Mesenchymal stem cell (in vitro differentiated cells and primary cell): ENCODE results near the gene EEFSEC.

Experiments used
- DNase-seq: peaks from one replicate; pipeline ENCODE4 v3.0.0-alpha.2; 2013
- H2AFZ ChIP-seq: one replicate; pipeline ENCODE4 v1.6.1; 2013; ENCODE audit warnings: low read depth, mild to moderate bottlenecking, control low read depth, inconsistent platforms, low read length, moderate library complexity
- H2AK5ac ChIP-seq: 2 replicates; pipeline ENCODE4 v1.6.1; 2013; ENCODE audit warnings: low read length, moderate library complexity, mild to moderate bottlenecking, inconsistent platforms; ENCODE audit not compliant: severe bottlenecking
- H2BK120ac ChIP-seq: one replicate; pipeline ENCODE4 v1.6.1; 2013; ENCODE audit warnings: low read depth, mild to moderate bottlenecking, inconsistent platforms, low read length, moderate library complexity
- H2BK12ac ChIP-seq, 2 experiments: one replicate each; pipeline ENCODE4 v1.6.1; 2013; ENCODE audit warnings: inconsistent platforms in 2 of 2, low read length in 2 of 2, mild to moderate bottlenecking in 2 of 2, moderate library complexity in 2 of 2, control low read depth in 1 of 2
- H2BK15ac ChIP-seq: one replicate; pipeline ENCODE4 v1.6.1; 2013; ENCODE audit warnings: mild to moderate bottlenecking, low read depth, inconsistent platforms; ENCODE audit not compliant: poor library complexity, severe bottlenecking
- H2BK5ac ChIP-seq: 2 replicates; pipeline ENCODE4 v1.6.1; 2013; ENCODE audit warnings: low read depth, mild to moderate bottlenecking, low read length, control low read depth, inconsistent platforms; ENCODE audit not compliant: poor library complexity, severe bottlenecking
- H3K14ac ChIP-seq, 2 experiments: one replicate each; pipeline ENCODE4 v1.6.1; 2013; ENCODE audit warnings: inconsistent platforms in 2 of 2, low read length in 2 of 2, control low read depth in 1 of 2, mild to moderate bottlenecking in 1 of 2, moderate library complexity in 1 of 2
- H3K18ac ChIP-seq, 2 experiments: one replicate each; pipeline ENCODE4 v1.6.1; 2013; ENCODE audit warnings: inconsistent platforms in 2 of 2, low read length in 2 of 2, control low read depth in 1 of 2, low read depth in 1 of 2, mild to moderate bottlenecking in 1 of 2
- H3K23ac ChIP-seq, 2 experiments: one replicate each; pipeline ENCODE4 v1.6.1; 2013; ENCODE audit warnings: inconsistent platforms in 2 of 2, low read length in 2 of 2, mild to moderate bottlenecking in 2 of 2, moderate library complexity in 2 of 2, control low read depth in 1 of 2
- H3K27ac ChIP-seq: 2 replicates; pipeline ENCODE4 v1.5.1; 2013; ENCODE audit warnings: mild to moderate bottlenecking, moderate library complexity, low read length, control low read depth, inconsistent platforms; ENCODE audit not compliant: poor library complexity, severe bottlenecking
- H3K27me3 ChIP-seq, 2 experiments: 2 replicates each; pipeline versions ENCODE4 v1.6.1 to v1.7.0; 2013; ENCODE audit warnings: low read length in 2 of 2, mild to moderate bottlenecking in 2 of 2, moderate library complexity in 2 of 2, control low read depth in 1 of 2, inconsistent platforms in 1 of 2; ENCODE audit not compliant: control insufficient read depth in 1 of 2, insufficient read depth in 1 of 2
- H3K36me3 ChIP-seq, 2 experiments: 2 replicates each; pipeline versions ENCODE4 v1.6.1 to v1.7.0; 2013; ENCODE audit warnings: low read length in 2 of 2, control low read depth in 1 of 2, inconsistent platforms in 1 of 2, low read depth in 1 of 2, mild to moderate bottlenecking in 1 of 2; ENCODE audit not compliant: insufficient read depth in 2 of 2, control insufficient read depth in 1 of 2
- H3K4ac ChIP-seq, 2 experiments: one replicate each; pipeline ENCODE4 v1.6.1; 2013; ENCODE audit warnings: inconsistent platforms in 2 of 2, low read length in 2 of 2, mild to moderate bottlenecking in 2 of 2, moderate library complexity in 2 of 2, control low read depth in 1 of 2, low read depth in 1 of 2
- H3K4me1 ChIP-seq: 2 replicates; pipeline ENCODE4 v1.6.1; 2013; ENCODE audit warnings: low read depth, low read length, control low read depth; ENCODE audit not compliant: control insufficient read depth, insufficient read depth
- H3K4me2 ChIP-seq: 2 replicates; pipeline ENCODE4 v1.6.1; 2013; ENCODE audit warnings: low read length, mild to moderate bottlenecking, inconsistent platforms; ENCODE audit not compliant: poor library complexity, severe bottlenecking
- H3K4me3 ChIP-seq, 2 experiments: 2 replicates each; pipeline versions ENCODE4 v1.5.1 to v1.7.0; 2013; ENCODE audit warnings: low read length in 2 of 2, mild to moderate bottlenecking in 2 of 2, control low read depth in 1 of 2, low read depth in 1 of 2; ENCODE audit not compliant: insufficient read depth in 1 of 2
- H3K79me1 ChIP-seq: replicated peaks from 2 replicates; pipeline ENCODE4 v1.6.1; 2013; ENCODE audit warnings: mild to moderate bottlenecking, control low read depth, low read length, inconsistent platforms; ENCODE audit not compliant: poor library complexity, severe bottlenecking
- H3K9ac ChIP-seq: 2 replicates; pipeline ENCODE4 v1.7.0; 2013; ENCODE audit warnings: mild to moderate bottlenecking, low read length, moderate library complexity
- H3K9me3 ChIP-seq: 2 replicates; pipeline ENCODE4 v1.7.0; 2013; ENCODE audit warnings: mild to moderate bottlenecking, low read length; ENCODE audit not compliant: control insufficient read depth
- H4K8ac ChIP-seq: one replicate; pipeline ENCODE4 v1.6.1; 2013; ENCODE audit warnings: inconsistent platforms, mild to moderate bottlenecking, low read length, moderate library complexity
- H4K91ac ChIP-seq: one replicate; pipeline ENCODE4 v1.6.1; 2013; ENCODE audit warnings: mild to moderate bottlenecking, low read length, inconsistent platforms
- WGBS: methylation state at CpG from one replicate; pipeline ENCODE4 v1.1.7; 2013; ENCODE audit warnings: mixed read lengths; 5-methylcytosine and 5-hydroxymethylcytosine counted together

EEFSEC gene

DNA sequence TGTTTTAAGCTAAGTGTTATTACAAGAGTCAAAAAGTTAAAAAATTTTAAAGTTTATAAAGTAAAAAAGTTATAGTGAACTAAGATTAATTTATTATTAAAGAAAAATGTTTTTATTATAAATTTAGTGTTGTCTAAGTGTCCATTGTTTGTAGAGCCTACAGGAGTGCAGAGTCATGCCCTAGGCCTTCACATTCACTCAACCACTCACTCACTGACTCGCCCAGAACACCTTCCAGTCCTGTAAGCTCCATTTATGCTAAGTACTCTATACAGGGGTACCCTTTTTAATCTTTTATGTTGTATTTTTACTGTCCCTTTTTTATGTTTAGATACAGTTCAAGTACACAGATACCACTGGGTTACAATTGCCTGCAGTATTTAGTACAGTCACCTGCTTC, 37.2 kb downstream of the EEFSEC start:
- no peak overlapping the region for H2BK15ac ChIP-seq
- H3K36me3 ChIP-seq, result no peaks in the 10 kb centered on the region
- H3K4me2 ChIP-seq, result no peak overlapping the region
- H3K4ac ChIP-seq, result no peak overlapping the region
- H2AFZ ChIP-seq, result no peak overlapping the region
- no peak overlapping the region for H3K4me3 ChIP-seq
- no peak overlapping the region for H2BK120ac ChIP-seq
- H3K14ac ChIP-seq, result no peak overlapping the region
- H3K9ac ChIP-seq, result no peak overlapping the region
- H2AK5ac ChIP-seq, result no peak overlapping the region
- no peaks in the 10 kb centered on the region for H3K9me3 ChIP-seq
- no peak overlapping the region for H2BK5ac ChIP-seq
- no peak overlapping the region for H2BK12ac ChIP-seq
- H3K18ac ChIP-seq, result no peak overlapping the region
- WGBS, result no CpG with 5 or more reads among the region's 1 CpG
- no peak overlapping the region for H3K27ac ChIP-seq
- peaks cover 19% of the 10 kb centered on the region for H3K79me1 ChIP-seq
- H3K27me3 ChIP-seq, result no peaks in the 10 kb centered on the region
- no peak overlapping the region for H3K23ac ChIP-seq
- no peak for DNase-seq
- H4K8ac ChIP-seq, result no peak overlapping the region
- no peak overlapping the region for H4K91ac ChIP-seq
- peaks cover 1% of the 10 kb centered on the region for H3K4me1 ChIP-seq

DNA sequence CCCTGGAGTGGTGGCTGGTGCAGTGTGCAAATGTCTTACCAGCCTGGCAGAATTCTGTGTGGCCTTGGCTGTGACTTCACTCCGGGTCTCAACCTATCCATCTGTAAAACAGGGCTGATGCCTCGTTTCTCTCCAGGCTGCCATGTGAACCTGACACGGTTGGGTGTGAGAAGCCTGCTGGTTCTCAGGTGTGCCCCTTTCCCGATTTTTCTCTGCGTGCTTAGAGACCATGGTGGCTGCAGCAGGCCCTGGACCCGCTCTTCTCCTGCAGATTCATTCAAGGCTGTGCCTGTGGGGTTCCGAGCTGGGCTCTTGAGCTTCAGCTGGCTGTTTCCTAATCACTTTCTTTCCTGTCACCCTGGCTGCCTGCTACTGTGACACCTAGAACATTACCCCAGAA, 38.9 kb downstream of the EEFSEC start:
- H3K4me3 ChIP-seq, result no peak overlapping the region
- H4K91ac ChIP-seq, result no peak overlapping the region
- 95% methylated on average over 7 of the region's 7 CpGs for WGBS
- H3K9ac ChIP-seq, result no peak overlapping the region
- no peaks in the 10 kb centered on the region for H3K27me3 ChIP-seq
- H3K79me1 ChIP-seq, result peaks cover 14% of the 10 kb centered on the region
- no peak overlapping the region for H3K14ac ChIP-seq
- no peak overlapping the region for H2BK120ac ChIP-seq
- H3K4me1 ChIP-seq, result peaks cover 1% of the 10 kb centered on the region
- no peak for DNase-seq
- no peak overlapping the region for H2BK12ac ChIP-seq
- no peak overlapping the region for H3K23ac ChIP-seq
- H3K9me3 ChIP-seq, result no peaks in the 10 kb centered on the region
- no peaks in the 10 kb centered on the region for H3K36me3 ChIP-seq
- no peak overlapping the region for H4K8ac ChIP-seq
- no peak overlapping the region for H3K27ac ChIP-seq
- H2AFZ ChIP-seq, result no peak overlapping the region
- H2AK5ac ChIP-seq, result no peak overlapping the region
- no peak overlapping the region for H2BK15ac ChIP-seq
- H3K4ac ChIP-seq, result no peak overlapping the region
- no peak overlapping the region for H2BK5ac ChIP-seq
- no peak overlapping the region for H3K4me2 ChIP-seq
- no peak overlapping the region for H3K18ac ChIP-seq

DNA sequence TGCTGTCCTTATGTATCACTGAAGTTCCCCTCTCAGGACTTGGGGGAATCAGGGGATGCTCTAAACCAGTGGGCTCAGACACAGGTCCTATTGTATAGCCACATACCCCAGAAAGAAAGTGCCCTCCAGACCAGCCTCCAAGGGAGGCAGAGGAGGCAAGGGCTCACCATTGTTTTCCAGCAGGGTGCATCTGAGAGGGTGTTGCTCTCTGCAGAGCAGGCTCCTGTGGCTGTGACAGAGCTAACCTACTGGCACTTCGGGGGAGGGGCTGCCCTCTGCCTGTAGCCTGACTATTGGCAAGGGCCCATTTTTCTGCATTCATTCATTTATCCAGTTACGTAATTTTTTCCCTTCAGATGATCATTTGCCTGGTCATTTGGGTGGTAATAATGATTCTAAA, 39.9 kb downstream of the EEFSEC start:
- H3K4me2 ChIP-seq, result no peak overlapping the region
- no peak overlapping the region for H2BK120ac ChIP-seq
- no peak overlapping the region for H3K27ac ChIP-seq
- no peak overlapping the region for H2BK15ac ChIP-seq
- H4K91ac ChIP-seq, result no peak overlapping the region
- H3K4me3 ChIP-seq, result no peak overlapping the region
- no peak overlapping the region for H4K8ac ChIP-seq
- no peak overlapping the region for H3K23ac ChIP-seq
- DNase-seq, result no peak
- H3K27me3 ChIP-seq, result no peaks in the 10 kb centered on the region
- H3K4me1 ChIP-seq, result peaks cover under 1% of the 10 kb centered on the region
- H3K79me1 ChIP-seq, result peaks cover 6% of the 10 kb centered on the region
- H3K4ac ChIP-seq, result no peak overlapping the region
- H3K18ac ChIP-seq, result no peak overlapping the region
- no peak overlapping the region for H2BK5ac ChIP-seq
- H3K14ac ChIP-seq, result no peak overlapping the region
- no peak overlapping the region for H2BK12ac ChIP-seq
- H2AFZ ChIP-seq, result no peak overlapping the region
- no peak overlapping the region for H2AK5ac ChIP-seq
- no peaks in the 10 kb centered on the region for H3K9me3 ChIP-seq
- no peak overlapping the region for H3K9ac ChIP-seq
- H3K36me3 ChIP-seq, result no peaks in the 10 kb centered on the region
- WGBS, result 100% methylated on average over 1 of the region's 2 CpGs

GRCh38 chr3:128194843-128195242, 41.6 kb downstream of the EEFSEC start:
- Histone ChIP-seq H3K4me1 (no peaks in the 10 kb centered on the region), H4K8ac (no peak overlapping the region), H3K4me3 (no peak overlapping the region), H3K36me3 (no peaks in the 10 kb centered on the region), H2BK12ac (no peak overlapping the region), H3K14ac (no peak overlapping the region), H3K9ac (no peak overlapping the region), H4K91ac (no peak overlapping the region), H3K23ac (no peak overlapping the region), H3K18ac (no peak overlapping the region), H3K9me3 (no peaks in the 10 kb centered on the region), H3K79me1 (peaks cover 2% of the 10 kb centered on the region), H3K4ac (no peak overlapping the region), H3K4me2 (no peak overlapping the region), H2BK15ac (no peak overlapping the region), H2AFZ (no peak overlapping the region), H2BK5ac (no peak overlapping the region), H2AK5ac (no peak overlapping the region), H2BK120ac (no peak overlapping the region), H3K27me3 (no peaks in the 10 kb centered on the region), H3K27ac (no peak overlapping the region)
- 66% methylated on average over 4 of the region's 4 CpGs for WGBS
- DNase-seq, result no peak
